Frontal cortex (tissue), 4 donors: ENCODE results near the gene BTRC. TPM values are rescaled to one million over a fixed set of nuclear protein-coding genes. Genes with fewer than 3 reads are reported as not detected.
A peak's percentile ranks its signal among the peaks of the same experiment; 100 is the strongest.
"Not testable (repeated sequence)": the region's sequence is repeated elsewhere in the genome, so short reads cannot be mapped to it uniquely, and the experiment has no call there.

Experiments
- DNase-seq, 2 donors: peaks; one replicate each; pipeline ENCODE4 v3.0.0; 2012; ENCODE audit warnings: low spot score in 2 of 2
- FAIRE-seq: peaks from 2 replicates; lab custom pipeline; 2012; peaks lifted over from hg19 to GRCh38; lab: Jason Lieb, UNC
- total RNA-seq: library from RNA; depleted of rRNA; stranded (reverse); fragments of >200 nt; gene quantifications from one replicate; pipeline ENCODE4 v1.2.3, GENCODE V29; 2014
- donor health status: control.
- donor health status: control.
- donor health status: control.

Gene BTRC
- total RNA-seq, 1 donor from 2014 or later: 39.1 TPM

GRCh38 chr10:101337836-101338235 is 16.1 kb upstream of the BTRC start:
- FAIRE-seq (no peak), DNase-seq (no peak)

- DNase-seq: no peak
- FAIRE-seq: no peak
These were observed 12.5 kb upstream of the BTRC start for GRCh38 chr10:101341438-101341837.

- DNase-seq (no peak), FAIRE-seq (no peak)
These were observed 7.8 kb upstream of the BTRC start for GRCh38 chr10:101346177-101346576.

- FAIRE-seq (no peak), DNase-seq (no peak)
These were observed 2.9 kb upstream of the BTRC start for GRCh38 chr10:101351017-101351416.

DNA sequence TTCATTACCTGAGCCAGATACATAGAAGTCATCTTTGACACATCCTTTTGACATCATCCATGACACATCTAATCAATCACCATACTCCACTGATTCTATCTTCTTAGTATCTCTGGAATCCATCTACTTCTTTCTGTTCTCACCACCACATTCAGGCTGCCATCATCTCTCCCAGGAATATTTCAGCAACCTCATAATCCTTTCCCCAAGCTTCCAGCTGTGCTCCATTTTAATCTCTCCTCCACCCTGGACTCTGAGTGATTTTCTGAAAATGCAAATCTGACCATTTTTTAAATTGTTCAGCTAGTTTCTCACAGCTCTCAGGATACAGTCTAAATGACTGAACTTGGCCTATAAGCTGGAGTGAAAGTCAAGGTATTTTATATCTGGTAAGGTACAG is 2.5 kb upstream of the BTRC start:
- DNase-seq: no peak
- FAIRE-seq: no peak

DNA sequence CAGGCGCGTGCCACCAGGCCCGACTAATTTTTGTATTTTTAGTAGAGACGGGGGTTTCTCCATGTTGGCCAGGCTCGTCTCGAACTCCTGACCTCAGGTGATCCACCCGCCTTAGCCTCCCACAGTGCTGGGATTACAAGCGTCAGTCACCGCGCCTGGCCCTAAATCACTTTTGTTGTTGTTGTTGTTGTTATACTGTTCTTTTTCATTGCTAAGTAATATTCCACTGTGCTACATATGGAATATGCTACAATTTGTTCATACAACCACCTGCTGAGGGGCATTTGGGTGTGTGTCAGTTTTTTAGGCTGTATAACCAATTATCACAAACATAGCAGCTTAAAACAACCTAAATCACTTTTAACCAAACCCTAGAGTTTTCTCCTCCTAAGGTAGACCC is 1.1 kb upstream of the BTRC start:
- DNase-seq, FAIRE-seq: not testable (repeated sequence)

- DNase-seq (peak; percentile 19 to 24), FAIRE-seq (no peak)
These were observed 535 bp downstream of the BTRC start for GRCh38 chr10:101354328-101355071.

GRCh38 chr10:101355072-101355706 is 1.2 kb downstream of the BTRC start:
- FAIRE-seq (no peak), DNase-seq (no peak)

DNA sequence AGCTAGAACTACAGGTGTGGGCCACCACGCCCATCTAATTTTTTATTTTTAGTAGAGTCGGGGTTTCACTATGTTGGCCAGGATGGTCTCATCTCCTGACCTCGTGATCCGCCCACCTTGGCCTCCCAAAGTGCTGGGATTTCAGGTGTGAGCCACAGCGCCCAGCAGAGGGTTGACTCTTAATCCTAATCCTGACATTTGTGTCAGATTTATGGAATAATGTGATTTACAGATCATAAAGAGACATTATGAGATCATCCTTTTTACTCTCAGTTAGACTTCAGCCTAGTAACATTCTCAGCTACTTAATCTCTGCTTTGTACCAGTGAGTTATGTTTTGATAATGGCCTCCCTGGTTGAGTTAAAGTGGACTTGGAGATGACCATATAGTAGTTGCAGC is 2.2 kb downstream of the BTRC start:
- DNase-seq (no peak), FAIRE-seq (no peak)

DNA sequence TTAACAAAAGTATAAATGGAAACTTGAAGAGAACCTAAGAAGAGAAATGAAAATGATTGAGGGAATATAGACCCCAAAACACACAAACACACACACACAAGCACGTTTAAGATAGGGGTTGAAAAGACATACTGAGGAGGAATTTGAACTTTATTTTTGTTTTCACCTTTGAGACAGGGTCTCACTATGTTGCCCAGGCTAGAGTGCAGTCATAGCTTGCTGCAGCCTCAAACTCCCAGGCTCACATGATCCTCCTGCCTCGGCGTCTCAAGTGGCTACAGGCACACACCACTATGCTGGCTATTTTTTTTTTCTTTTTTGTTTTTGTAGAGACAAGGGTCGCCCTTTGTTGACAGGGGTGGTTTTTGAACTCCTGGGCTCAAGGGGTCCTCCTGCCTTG is 4.0 kb downstream of the BTRC start:
- DNase-seq (no peak), FAIRE-seq (no peak)

DNA sequence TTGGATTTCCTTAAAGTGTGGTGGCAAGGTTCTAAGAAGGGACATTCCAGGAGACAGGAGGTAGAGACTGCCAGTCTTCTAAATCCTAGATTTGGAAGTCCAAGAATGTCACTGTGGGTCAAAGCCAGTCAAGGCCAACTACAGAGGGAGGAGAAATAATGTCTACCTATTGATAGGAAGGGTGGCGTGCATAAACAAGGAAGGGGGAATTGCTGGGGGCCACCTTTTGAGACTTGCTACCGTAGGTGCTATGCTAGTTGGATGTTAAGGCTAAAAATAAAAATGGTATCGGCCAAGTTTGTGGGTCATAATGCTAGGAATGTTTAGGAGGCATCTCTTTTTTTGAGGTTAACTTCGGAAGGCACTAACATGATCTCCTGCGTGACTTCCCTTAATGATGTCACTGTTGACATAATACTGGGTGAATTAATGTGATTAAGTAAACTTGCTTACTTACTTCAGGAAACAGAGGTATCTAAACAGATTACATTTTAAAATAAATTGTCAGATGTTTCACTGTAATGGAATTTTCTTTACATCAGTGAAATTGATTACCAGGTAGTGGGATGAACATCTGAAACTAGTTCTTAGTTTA is 4.8 kb downstream of the BTRC start:
- FAIRE-seq: no peak
- DNase-seq: no peak

DNA sequence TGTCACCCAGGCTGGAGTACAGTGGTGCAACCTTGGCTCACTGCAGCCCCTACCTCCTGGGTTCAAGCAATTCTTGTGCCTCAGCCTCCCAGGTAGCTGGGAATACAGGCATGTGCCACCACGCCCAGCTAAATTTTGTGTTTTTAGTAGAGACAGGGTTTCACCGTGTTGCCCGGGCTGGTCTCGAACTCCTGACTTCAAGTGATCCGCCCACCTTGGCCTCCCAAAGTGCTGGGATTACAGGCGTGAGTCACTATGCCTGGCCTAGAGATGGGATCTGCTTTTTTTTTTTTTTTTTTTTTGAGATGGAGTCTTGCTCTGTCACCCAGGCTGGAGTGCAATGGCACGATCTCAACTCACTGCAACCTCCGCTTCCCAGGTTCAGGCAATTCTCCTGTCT is 6.1 kb downstream of the BTRC start:
- FAIRE-seq, DNase-seq: not testable (repeated sequence)

DNA sequence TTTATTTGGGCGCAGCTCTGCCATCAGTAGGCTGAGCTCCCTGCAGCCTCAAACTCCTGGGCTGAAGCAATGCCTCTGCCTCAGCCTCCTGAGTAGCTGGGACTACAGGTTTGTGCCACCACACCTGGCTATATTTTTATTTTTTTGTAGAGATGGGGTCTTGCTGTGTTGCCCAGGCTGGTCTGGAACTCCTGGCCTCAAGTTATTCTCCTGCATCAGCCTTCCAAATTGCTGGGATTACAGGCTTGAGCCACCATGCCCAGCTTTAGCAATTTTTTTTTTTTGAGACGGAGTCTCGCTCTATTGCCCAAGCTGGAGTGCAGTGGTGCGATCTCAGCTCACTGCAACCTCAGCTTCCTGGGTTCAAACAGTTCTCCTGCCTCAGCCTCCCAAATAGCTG is 6.9 kb downstream of the BTRC start:
- FAIRE-seq, DNase-seq: not testable (repeated sequence)

DNA sequence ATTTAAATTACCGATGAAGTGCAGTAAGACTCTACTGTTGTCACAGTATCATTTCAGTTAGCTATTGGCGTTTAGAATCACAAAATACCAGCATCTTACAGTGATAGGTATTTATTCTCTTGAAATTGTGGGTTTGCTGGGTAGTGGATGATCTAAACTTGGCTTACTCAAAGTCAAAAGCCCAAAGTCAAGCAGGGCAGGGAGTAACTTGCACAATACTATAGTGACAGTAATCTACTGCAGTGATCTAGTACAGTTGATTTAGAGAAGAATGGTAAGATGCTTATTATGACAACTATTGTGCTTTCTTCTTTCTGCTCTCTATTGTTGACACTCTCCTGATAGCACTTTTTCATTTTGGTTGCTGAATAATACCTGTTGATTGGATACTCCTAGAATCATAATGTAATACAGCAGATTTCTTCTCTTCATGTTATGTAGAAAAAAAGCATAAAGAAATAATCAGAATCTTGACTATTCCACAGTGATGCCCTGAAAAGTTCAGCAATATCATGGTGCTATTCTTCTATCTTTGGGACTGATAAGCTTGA is 10.0 kb downstream of the BTRC start:
- FAIRE-seq (no peak), DNase-seq (no peak)

DNA sequence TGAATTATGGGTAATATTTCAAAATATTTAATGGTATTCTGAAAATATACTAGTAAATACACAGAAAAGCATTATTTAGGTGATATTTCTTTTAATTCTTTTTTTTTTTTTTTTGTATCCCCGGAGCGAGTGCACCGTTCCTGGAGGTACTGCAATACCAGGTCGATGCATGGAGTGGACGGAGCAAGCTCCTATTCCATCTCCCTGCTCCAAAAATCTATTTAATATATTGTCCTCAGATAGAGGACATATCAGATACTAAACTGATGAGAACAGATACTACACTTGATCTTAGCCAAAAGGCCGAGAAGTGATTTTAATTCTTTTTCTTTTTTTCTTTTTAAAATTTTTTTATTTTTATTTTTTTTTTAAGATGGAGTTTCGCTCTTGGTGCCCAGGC is 10.8 kb downstream of the BTRC start:
- DNase-seq: no peak
- FAIRE-seq: peak; percentile 99

GRCh38 chr10:101367569-101368453 is 13.8 kb downstream of the BTRC start:
- FAIRE-seq: no peak

DNA sequence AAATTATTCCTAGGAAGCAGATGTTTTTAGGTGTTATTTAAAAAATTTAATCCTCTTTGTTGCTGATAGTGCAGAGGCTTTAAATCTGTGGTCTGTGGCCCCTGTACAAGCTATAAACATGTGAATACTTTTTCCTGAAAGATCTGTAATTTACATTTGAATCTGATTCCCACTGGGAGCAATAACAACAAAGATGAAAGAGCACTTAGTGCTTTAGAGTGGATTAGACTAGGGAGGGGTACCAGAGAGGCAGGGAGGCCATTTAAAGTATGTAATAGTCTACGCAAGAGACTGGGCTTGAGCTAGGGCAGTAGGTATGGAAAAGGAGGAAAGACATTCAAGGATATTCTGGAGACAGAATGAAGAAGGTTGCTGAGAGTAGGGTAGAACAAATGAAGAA is 19.1 kb downstream of the BTRC start:
- FAIRE-seq: no peak
- no peak for DNase-seq

More at GRCh38 chr10:101367569-101368453, 13.8 kb downstream of the BTRC start:
- peak in 1 of 2 donors; percentile 14 for DNase-seq

DNA sequence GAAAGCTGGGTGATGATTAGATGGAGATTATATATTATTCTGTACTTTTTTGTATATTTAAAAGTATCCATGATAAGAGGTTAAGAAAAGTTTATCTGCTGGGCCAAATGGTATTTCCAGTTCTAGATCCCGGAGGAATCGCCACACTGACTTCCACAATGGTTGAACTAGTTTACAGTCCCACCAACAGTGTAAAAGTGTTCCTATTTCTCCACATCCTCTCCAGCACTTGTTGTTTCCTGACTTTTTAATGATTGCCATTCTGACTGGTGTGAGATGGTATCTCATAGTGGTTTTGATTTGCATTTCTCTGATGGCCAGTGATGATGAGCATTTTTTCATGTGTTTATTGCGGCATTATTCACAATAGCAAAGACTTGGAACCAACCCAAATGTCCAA is 20.0 kb downstream of the BTRC start:
- FAIRE-seq, DNase-seq: not testable (repeated sequence)

- FAIRE-seq (no peak), DNase-seq (no peak)
These were observed 21.1 kb downstream of the BTRC start for GRCh38 chr10:101375076-101375475.
